GM12878 (cell line): ENCODE results near the gene SPTBN1. TPM values are rescaled to one million over a fixed set of nuclear protein-coding genes. Genes with fewer than 3 reads are reported as not detected.

ENCODE experiments used
- ATAC-seq: fragments of 200-7000 bp; cut with Tn5 transposase; 3 replicates; pipeline ENCODE4 v1.9.1; 2020; ENCODE audit warnings: mild to moderate bottlenecking, moderate library complexity
- BruUV-seq: library from RNA; stranded (reverse); fragments of 400-500 nt; replicated peaks from 2 replicates; lab custom pipeline; 2021; lab: Mats Ljungman, UMichigan
- CTCF ChIA-PET: fragments of 300-600 bp; sonication (Branson Sonifier 250); formaldehyde crosslinking; extraction: SDS; loops from one replicate; lab custom pipeline; 2021; ENCODE audit warnings: inconsistent platforms; lab: Yijun Ruan, JAX
- POLR2A ChIA-PET: fragments of 350-600 bp; formaldehyde crosslinking; extraction: SDS; loops from one replicate; lab custom pipeline; 2021; ENCODE audit warnings: inconsistent platforms; lab: Charles Lee
- RAD21 ChIA-PET: fragments of 300-600 bp; sonication (Branson Sonifier 250); formaldehyde crosslinking; loops from one replicate; lab custom pipeline; 2023; ENCODE audit warnings: antibody characterized with exemption; ENCODE audit not compliant: unreplicated experiment; lab: Charles Lee
- SMC1A ChIA-PET: fragments of 300-600 bp; sonication (Branson Sonifier 250); formaldehyde crosslinking; loops from one replicate; lab custom pipeline; 2023; ENCODE audit not compliant: unreplicated experiment, uncharacterized antibody; lab: Charles Lee
- DNase-seq: peaks from one replicate; pipeline ENCODE4 v3.0.0-alpha.2; 2011; ENCODE audit warnings: low read depth, low spot score
- FAIRE-seq: peaks from 3 replicates; lab custom pipeline; 2011; peaks lifted over from hg19 to GRCh38; lab: Jason Lieb, UNC
- H2AFZ ChIP-seq: 2 replicates; pipeline ENCODE4 v1.6.0; 2011; ENCODE audit warnings: low read depth, low read length, control low read depth; ENCODE audit not compliant: control insufficient read depth
- H3K27ac ChIP-seq: 2 replicates; pipeline ENCODE4 v1.5.1; 2011; ENCODE audit warnings: control low read depth; ENCODE audit not compliant: control insufficient read depth, insufficient read depth
- H3K27me3 ChIP-seq, 2 experiments: replicated peaks in 1 of 2; 2 replicates each; pipeline versions ENCODE4 v1.6.0 to v1.6.1; 2011; ENCODE audit warnings: low read length in 1 of 2; ENCODE audit not compliant: control insufficient read depth in 2 of 2, insufficient read depth in 2 of 2
- H3K36me3 ChIP-seq, 2 experiments: 2 replicates each; pipeline ENCODE4 v1.5.1; 2011; ENCODE audit warnings: low read length in 1 of 2; ENCODE audit not compliant: control insufficient read depth in 2 of 2, insufficient read depth in 2 of 2
- H3K4me1 ChIP-seq: 2 replicates; pipeline ENCODE4 v1.6.1; 2011; ENCODE audit warnings: mild to moderate bottlenecking, low read length, moderate library complexity, mixed read lengths; ENCODE audit not compliant: control insufficient read depth, insufficient read depth
- H3K4me2 ChIP-seq: 2 replicates; pipeline ENCODE4 v1.6.0; 2011; ENCODE audit warnings: control low read depth; ENCODE audit not compliant: control insufficient read depth, insufficient read depth
- H3K4me3 ChIP-seq: fragments of 200-600 bp; sonication (generic); 2 replicates; pipeline ENCODE4 v1.5.1; 2016
- H3K79me2 ChIP-seq: 2 replicates; pipeline ENCODE4 v1.6.0; 2011; ENCODE audit warnings: low read length; ENCODE audit not compliant: control insufficient read depth, insufficient read depth
- H3K9ac ChIP-seq: 2 replicates; pipeline ENCODE4 v1.8.0; 2011; ENCODE audit warnings: low read length, control low read depth, mixed read lengths; ENCODE audit not compliant: control insufficient read depth, insufficient read depth
- H3K9me3 ChIP-seq: replicated peaks from 3 replicates; pipeline ENCODE4 v1.5.1; 2011; ENCODE audit warnings: mild to moderate bottlenecking, low read length; ENCODE audit not compliant: control insufficient read depth, insufficient read depth
- H4K20me1 ChIP-seq: 2 replicates; pipeline ENCODE4 v1.6.0; 2011; ENCODE audit not compliant: control insufficient read depth, insufficient read depth
- BACH1 ChIP-seq: fragments of 450-650 bp; IDR thresholded peaks from 2 replicates; pipeline ENCODE4 v1.6.1; 2017; ENCODE audit warnings: mild to moderate bottlenecking, borderline replicate concordance
- BCL11A ChIP-seq: IDR thresholded peaks from 2 replicates; pipeline ENCODE4 v1.6.1; 2011; ENCODE audit warnings: low read depth, low read length
- BHLHE40 ChIP-seq, 2 experiments: fragments of 450-650 bp in 1 of 2; IDR thresholded peaks; 2 replicates each; pipeline ENCODE4 v1.6.1; 2011 to 2017; ENCODE audit warnings: low read depth in 2 of 2, borderline replicate concordance in 1 of 2, improper control_type of control experiment in 1 of 2, low read length in 1 of 2, mild to moderate bottlenecking in 1 of 2
- CREB1 ChIP-seq: IDR thresholded peaks from 2 replicates; pipeline ENCODE4 v1.6.1; 2012; ENCODE audit warnings: low read depth, mild to moderate bottlenecking, inconsistent platforms
- JUNB ChIP-seq: IDR thresholded peaks from 2 replicates; pipeline ENCODE4 v1.6.1; 2016; ENCODE audit warnings: antibody characterized with exemption, mild to moderate bottlenecking
- NFXL1 ChIP-seq: fragments of 450-650 bp; IDR thresholded peaks from 2 replicates; pipeline ENCODE4 v1.6.1; 2017; ENCODE audit warnings: antibody characterized with exemption, mild to moderate bottlenecking, borderline replicate concordance
- PAX5 ChIP-seq: IDR thresholded peaks from 2 replicates; pipeline ENCODE4 v1.6.1; 2011; ENCODE audit warnings: low read depth, low read length, borderline replicate concordance
- POLR2A ChIP-seq: IDR thresholded peaks from 2 replicates; pipeline ENCODE4 v1.6.1; 2011; ENCODE audit warnings: low read depth, mild to moderate bottlenecking, low read length
- RELA ChIP-seq: fragments of 450-650 bp; IDR thresholded peaks from 2 replicates; pipeline ENCODE4 v1.8.0; 2014; ENCODE audit warnings: borderline replicate concordance; ENCODE audit not compliant: partially characterized antibody
- SMAD1 ChIP-seq: fragments of 450-650 bp; IDR thresholded peaks from 2 replicates; pipeline ENCODE4 v1.6.1; 2018; ENCODE audit warnings: mild to moderate bottlenecking, low read depth; ENCODE audit not compliant: partially characterized antibody
- SMARCA5 ChIP-seq: fragments of 450-650 bp; IDR thresholded peaks from 2 replicates; pipeline ENCODE4 v1.6.1; 2017; ENCODE audit warnings: mild to moderate bottlenecking
- WRNIP1 ChIP-seq: IDR thresholded peaks from 2 replicates; pipeline ENCODE4 v1.6.1; 2011; ENCODE audit warnings: low read depth, low read length, improper control_type of control experiment, borderline replicate concordance
- YY1 ChIP-seq: IDR thresholded peaks from 2 replicates; pipeline ENCODE4 v1.6.1; 2011; ENCODE audit warnings: low read depth, mild to moderate bottlenecking, low read length
- WGBS: methylation state at CpG from one replicate; pipeline ENCODE4 v1.1.6; 2016; ENCODE audit warnings: low lambda C conversion rate; ENCODE audit not compliant: insufficient replicate concordance, insufficient coverage; ENCODE audit errors: missing lambda C conversion rate; 5-methylcytosine and 5-hydroxymethylcytosine counted together
- in situ Hi-C: fragments of 300-500 bp; cut with MboI; formaldehyde crosslinking; loops from 9 replicates; pipeline ENCODE4 v1.14.3; 2018; ENCODE audit warnings: mixed read lengths
- intact Hi-C: fragments of 100-400 bp; cut with micrococcal nuclease; formaldehyde crosslinking; loops from one replicate; pipeline ENCODE4 v1.14.2; 2022; ENCODE audit not compliant: unreplicated experiment
- polyA plus RNA-seq, 11 experiments: library from polyadenylated mRNA; depleted of rRNA in 4 of 11; unstranded in 6 of 11; stranded (reverse) in 5 of 11; fragments of >200 nt; fragmentation: Nextera tagmentation in 4 of 11; fragmentation: Illumina TruSeq in 1 of 11; extraction: Ambion mirVana in 4 of 11; extraction: Trizol in 1 of 11; gene quantifications; 1 replicate in 1 of 11; 2 replicates in 10 of 11; pipeline versions ENCODE4 v1.2.1 to v1.2.3, GENCODE V29; 2011 to 2016; ENCODE audit warnings: inconsistent platforms in 2 of 11, missing spikeins in 2 of 11, low read depth in 1 of 11
- total RNA-seq, 4 experiments: library from RNA; depleted of rRNA in 3 of 4; stranded (reverse); fragments of >200 nt in 3 of 4; fragmentation: Illumina TruSeq in 1 of 4; extraction: Trizol in 1 of 4; gene quantifications; 2 replicates each; pipeline versions ENCODE4 v1.2.1 to v1.2.3, GENCODE V29; 2013 to 2021
- TF ChIP-seq, protein P1 (sequence below): fragments of 450-650 bp; conservative IDR thresholded peaks from 2 replicates; pipeline ENCODE4 v1.6.1; 2017; ENCODE audit warnings: mild to moderate bottlenecking, moderate library complexity
- TF ChIP-seq, protein P2 (sequence below): IDR thresholded peaks from 2 replicates; pipeline ENCODE4 v1.6.1; 2011; ENCODE audit warnings: borderline replicate concordance, low read depth, mild to moderate bottlenecking, moderate library complexity, low read length; ENCODE audit not compliant: insufficient read depth, poor library complexity, severe bottlenecking
- TF ChIP-seq, protein P3 (sequence below): fragments of 450-650 bp; IDR thresholded peaks from 2 replicates; pipeline ENCODE4 v1.6.1; 2017; ENCODE audit warnings: mild to moderate bottlenecking, low read depth, inconsistent platforms; ENCODE audit not compliant: poor library complexity, severe bottlenecking

The SPTBN1 gene
- total and polyA plus RNA-seq, 10 of the 15 experiments (the other 5 are each of a cell fraction or from before 2014, with no cell fraction given), result 20.6 to 154 (median 76.7) TPM

DNA sequence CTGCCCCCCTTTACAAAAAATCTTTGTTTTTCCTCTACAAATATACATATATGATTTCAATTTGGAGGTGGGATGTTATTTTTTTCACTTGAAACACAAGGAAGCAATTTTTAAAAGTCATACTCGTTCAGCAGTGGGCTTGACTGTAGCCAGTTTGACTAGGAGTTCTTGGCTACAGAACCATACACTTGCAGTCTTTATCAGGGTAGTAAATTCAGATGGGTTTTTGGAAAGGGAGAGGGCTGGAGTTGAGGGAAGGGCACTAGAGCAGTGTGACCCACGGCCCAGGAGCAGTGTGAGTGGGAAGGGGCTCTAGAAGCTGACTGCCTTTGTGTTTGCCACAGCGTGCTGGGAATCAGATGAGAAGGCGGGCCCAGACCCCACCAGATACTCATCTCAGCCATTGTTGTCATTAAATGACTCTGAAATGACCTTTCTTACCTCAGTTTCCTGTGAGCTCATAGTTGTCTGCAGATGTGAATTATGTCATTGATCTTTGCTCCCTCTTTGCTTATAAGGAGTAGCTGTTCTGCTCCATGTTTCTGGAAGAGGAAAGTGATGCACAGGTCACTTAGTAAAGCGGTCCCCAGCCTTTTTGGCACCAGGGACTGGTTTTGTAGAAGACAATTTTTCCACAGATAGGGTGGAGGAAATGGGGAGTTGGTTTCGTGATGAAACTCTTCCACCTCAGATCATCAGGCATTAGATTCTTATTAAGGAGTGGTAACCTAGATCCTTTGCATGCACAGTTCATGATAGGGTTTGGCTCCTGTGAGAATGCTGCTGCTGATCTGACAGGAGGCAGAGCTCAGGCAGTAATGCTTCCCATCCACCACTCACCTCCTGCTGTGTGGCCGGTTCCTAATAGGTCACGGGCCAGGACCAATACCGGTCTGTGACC is 116.8 kb downstream of the SPTBN1 start:
- Histone ChIP-seq H3K79me2 (peaks cover 99% of the 10 kb centered on the region), H3K27me3 (no peaks in the 10 kb centered on the region), H3K4me1 (peaks cover 79% of the 10 kb centered on the region), H3K4me2 (peak overlapping the region; percentile 97), H4K20me1 (no peaks in the 10 kb centered on the region), H2AFZ (no peak overlapping the region), H3K36me3 (peaks cover 0 to 3% of the 10 kb centered on the region in 2 experiments; a peak in 3 of 4 replicates), H3K4me3 (peak overlapping the region; percentile 43), H3K9me3 (no peaks in the 10 kb centered on the region), H3K9ac (peak overlapping the region; percentile 80), H3K27ac (peak overlapping the region; percentile 100)
- BruUV-seq, result no TSS peak
- RAD21 ChIA-PET, result interaction anchor here (1.0 to 10.5 kb wide), 6 partner anchors 9 to 132 kb away, joined by 3 to 195 read pairs (median 10); no protein-coding TSS in a partner anchor
- SMC1A ChIA-PET, result interaction anchor here (0.8 to 21.8 kb wide), 12 partner anchors 3 to 108 kb away, joined by 3 to 569 read pairs (median 6); no protein-coding TSS in a partner anchor
- in situ Hi-C loops, result no loop called here
- CTCF ChIA-PET, result interaction anchor here (0.7 to 8.4 kb wide), 4 partner anchors 9 to 100 kb away, joined by 3 to 79 read pairs (median 4); no protein-coding TSS in a partner anchor
- ATAC-seq, result peak; percentile 7
- intact Hi-C loops, result loop anchor here (10.0 kb wide), 2 partner anchors 472 to 1042 kb away; partner anchors contain the start of gene PPP4R3B
- 38% methylated on average over 9 of the region's 9 CpGs for WGBS
- POLR2A ChIA-PET, result interaction anchor here (1.3 to 18.4 kb wide), 5 partner anchors 8 to 62 kb away, joined by 3 to 504 read pairs (median 11); no protein-coding TSS in a partner anchor
- no peak for DNase-seq
- FAIRE-seq, result no peak
- TF ChIP-seq BHLHE40 (IDR thresholded peaks at IDR 0.05; ENCODE audit: borderline replicate concordance in 1 of 2, low read depth in 2 of 2, low read length in 1 of 2) (peak in 1 of 2 experiments; percentile 29; a peak in 1 of 4 replicates), PAX5 (0 out of 2 replicates have a peak, but pooled peaks have one; percentile 36), YY1 (0 out of 2 replicates have a peak, but pooled peaks have one; percentile 11), JUNB (peak; percentile 93), SMARCA5 (peak; percentile 19; the same call in 1 of the 2 replicates), BCL11A (peak; percentile 48; the same call in 1 of the 2 replicates), SMAD1 (peak; percentile 12), BACH1 (peak; percentile 37), NFXL1 (no peak), CREB1 (peak; percentile 86), POLR2A (peak; percentile 61), WRNIP1 (0 out of 2 replicates have a peak, but pooled peaks have one; percentile 17), RELA (no peak)
- TF ChIP-seq, protein P1, sequence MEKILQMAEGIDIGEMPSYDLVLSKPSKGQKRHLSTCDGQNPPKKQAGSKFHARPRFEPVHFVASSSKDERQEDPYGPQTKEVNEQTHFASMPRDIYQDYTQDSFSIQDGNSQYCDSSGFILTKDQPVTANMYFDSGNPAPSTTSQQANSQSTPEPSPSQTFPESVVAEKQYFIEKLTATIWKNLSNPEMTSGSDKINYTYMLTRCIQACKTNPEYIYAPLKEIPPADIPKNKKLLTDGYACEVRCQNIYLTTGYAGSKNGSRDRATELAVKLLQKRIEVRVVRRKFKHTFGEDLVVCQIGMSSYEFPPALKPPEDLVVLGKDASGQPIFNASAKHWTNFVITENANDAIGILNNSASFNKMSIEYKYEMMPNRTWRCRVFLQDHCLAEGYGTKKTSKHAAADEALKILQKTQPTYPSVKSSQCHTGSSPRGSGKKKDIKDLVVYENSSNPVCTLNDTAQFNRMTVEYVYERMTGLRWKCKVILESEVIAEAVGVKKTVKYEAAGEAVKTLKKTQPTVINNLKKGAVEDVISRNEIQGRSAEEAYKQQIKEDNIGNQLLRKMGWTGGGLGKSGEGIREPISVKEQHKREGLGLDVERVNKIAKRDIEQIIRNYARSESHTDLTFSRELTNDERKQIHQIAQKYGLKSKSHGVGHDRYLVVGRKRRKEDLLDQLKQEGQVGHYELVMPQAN, result no peak
- TF ChIP-seq, protein P2, sequence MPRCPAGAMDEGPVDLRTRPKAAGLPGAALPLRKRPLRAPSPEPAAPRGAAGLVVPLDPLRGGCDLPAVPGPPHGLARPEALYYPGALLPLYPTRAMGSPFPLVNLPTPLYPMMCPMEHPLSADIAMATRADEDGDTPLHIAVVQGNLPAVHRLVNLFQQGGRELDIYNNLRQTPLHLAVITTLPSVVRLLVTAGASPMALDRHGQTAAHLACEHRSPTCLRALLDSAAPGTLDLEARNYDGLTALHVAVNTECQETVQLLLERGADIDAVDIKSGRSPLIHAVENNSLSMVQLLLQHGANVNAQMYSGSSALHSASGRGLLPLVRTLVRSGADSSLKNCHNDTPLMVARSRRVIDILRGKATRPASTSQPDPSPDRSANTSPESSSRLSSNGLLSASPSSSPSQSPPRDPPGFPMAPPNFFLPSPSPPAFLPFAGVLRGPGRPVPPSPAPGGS, result peak; percentile 8
- TF ChIP-seq, protein P3, sequence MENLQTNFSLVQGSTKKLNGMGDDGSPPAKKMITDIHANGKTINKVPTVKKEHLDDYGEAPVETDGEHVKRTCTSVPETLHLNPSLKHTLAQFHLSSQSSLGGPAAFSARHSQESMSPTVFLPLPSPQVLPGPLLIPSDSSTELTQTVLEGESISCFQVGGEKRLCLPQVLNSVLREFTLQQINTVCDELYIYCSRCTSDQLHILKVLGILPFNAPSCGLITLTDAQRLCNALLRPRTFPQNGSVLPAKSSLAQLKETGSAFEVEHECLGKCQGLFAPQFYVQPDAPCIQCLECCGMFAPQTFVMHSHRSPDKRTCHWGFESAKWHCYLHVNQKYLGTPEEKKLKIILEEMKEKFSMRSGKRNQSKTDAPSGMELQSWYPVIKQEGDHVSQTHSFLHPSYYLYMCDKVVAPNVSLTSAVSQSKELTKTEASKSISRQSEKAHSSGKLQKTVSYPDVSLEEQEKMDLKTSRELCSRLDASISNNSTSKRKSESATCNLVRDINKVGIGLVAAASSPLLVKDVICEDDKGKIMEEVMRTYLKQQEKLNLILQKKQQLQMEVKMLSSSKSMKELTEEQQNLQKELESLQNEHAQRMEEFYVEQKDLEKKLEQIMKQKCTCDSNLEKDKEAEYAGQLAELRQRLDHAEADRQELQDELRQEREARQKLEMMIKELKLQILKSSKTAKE, result peak; percentile 26
